HG03432 (cell line): Measurements from ENCODE around the gene ZNF574.
"Not testable (repeated sequence)": the region's sequence is repeated elsewhere in the genome, so short reads cannot be mapped to it uniquely, and the experiment has no call there.

ENCODE experiments used
- ATAC-seq: cut with Tn5 transposase; IDR thresholded peaks from one replicate; pipeline ENCODE4 v1.9.1; 2021; ENCODE audit warnings: mild to moderate bottlenecking, moderate library complexity; ENCODE audit not compliant: unreplicated experiment

ZNF574 gene

GRCh38 chr19:42075616-42076379 lies at the start of gene ZNF574:
TSS of gene ZNF574 (plus strand) at chr19:42076166. CDS start at chr19:42078607, 2,441 bp downstream.
- peak; percentile 85 for ATAC-seq

DNA sequence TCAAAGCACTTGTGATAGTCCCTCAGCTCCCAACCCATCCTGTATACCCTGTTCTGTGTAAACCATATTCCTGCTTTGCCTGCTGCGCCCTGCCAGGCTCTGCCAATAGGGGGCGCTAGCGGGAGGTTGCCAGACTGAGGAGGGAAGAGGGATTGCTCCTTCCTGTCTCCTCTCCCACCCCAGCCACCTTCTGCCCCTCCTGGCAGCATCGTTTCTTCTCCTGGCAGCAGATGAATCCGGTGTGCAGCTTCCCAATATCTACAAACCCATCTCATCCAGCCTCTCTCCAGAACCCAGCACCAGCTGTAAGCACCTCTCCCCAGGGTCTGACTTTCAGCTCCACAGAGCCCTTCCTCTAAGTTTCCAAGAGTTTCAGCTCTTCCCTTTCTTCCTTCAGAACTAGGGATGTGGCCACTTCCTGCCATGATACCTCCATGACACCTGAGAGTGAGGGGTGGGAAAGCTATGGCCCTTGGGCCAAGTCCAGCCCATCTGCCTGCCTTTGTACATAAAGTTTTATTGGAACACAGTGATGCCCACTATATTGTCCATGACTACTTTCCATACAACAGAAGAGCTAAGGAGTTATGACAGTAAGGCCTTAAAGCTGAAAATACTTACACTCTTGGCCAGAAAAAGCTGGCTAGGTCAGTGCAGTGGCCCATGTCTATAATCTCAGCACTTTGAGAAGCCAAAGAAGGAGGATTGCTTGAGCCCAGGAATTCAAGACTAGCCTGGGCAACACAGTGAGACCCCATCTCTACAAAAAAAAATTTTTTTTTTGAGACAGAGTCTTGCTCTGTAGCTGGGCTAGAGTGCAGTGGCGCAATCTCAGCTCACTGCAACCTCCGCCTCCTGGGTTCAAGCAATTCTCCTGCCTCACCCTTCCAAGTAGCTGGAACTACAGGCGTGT lies 47.4 kb upstream of the ZNF574 start:
- no peak for ATAC-seq

DNA sequence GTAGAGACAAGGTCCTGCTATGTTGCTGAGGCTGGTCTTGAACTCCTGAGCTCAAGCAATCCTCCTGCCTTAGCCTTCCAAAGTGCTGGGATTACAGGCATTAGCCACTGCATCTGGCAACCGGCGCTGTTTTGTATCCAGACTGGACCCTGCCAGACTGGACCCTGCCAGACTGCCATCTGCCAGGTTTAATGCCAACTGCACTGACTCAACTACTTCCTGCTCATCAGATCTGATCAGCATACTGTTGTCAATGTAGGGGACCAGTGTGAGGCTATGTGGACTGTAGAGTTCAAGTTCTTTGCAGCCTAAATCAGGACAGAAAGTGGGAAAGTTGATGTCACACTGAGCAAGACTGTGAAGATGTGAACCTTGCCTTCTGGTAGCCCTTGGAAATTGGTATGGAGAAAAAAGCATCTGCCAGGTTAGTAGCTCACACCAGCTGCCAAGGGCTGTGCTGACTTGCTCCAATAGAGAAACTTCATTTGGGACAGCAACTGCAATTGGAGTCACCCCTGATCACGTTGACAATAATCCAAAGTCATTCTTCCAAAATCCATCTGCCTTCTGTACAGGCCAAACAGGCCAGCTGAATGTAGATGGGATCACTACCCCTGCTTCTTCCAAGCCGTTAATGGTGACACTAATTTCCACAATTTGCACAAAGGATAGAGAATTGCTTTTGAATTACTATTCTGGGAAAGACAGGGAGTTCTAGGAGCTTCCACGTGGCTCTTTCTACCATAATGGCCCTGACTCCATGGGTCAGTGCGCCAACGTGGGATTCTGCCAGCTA lies 45.1 kb upstream of the ZNF574 start:
- ATAC-seq = no peak

GRCh38 chr19:42032431-42032830 lies 43.5 kb upstream of the ZNF574 start:
- ATAC-seq = no peak

- ATAC-seq = no peak
These were observed 42.6 kb upstream of the ZNF574 start for GRCh38 chr19:42033413-42033812.

GRCh38 chr19:42034640-42035391 lies 41.1 kb upstream of the ZNF574 start:
- not testable (repeated sequence) for ATAC-seq

DNA sequence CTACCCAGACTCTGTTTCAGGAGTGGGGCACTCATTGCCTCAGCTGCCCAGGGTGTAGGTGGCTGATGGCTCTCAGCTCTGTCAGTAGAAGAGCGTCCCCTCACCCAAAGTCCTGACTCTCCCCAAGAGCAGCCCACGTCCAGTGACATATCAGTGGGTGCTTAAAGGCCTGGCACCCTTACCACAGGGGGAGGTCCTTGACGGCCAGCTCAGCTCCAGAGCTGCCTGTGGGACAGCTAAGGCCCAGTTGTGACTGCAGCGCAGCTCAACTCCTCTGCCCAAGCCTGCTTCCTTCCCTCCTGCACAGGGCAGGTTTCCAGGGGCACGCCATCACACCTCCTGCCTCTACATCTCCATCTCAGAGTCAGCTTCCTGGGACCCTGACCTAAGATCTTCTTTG lies 38.3 kb upstream of the ZNF574 start:
- no peak for ATAC-seq

DNA sequence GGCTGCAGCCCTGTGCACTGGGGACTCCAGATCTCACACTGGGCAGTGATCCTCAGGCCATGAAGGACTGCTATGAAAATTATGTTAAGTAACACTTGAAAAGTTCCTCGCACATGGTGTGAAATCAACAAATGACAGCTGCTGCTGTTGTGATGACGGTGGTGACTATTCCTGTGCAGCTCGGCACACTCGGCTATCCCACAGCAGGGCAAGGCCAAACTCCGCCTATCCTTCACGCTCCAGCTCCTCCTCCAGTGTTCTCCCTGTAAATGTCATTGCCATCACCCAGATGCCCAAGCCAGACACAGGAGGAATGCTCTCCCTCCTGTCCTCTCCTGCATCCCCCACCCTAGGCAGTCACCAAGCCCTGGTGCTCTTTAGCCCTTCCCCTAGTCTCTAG lies 37.3 kb upstream of the ZNF574 start:
- ATAC-seq = no peak

- ATAC-seq = no peak
These were observed 35.9 kb upstream of the ZNF574 start for GRCh38 chr19:42040031-42040430.

DNA sequence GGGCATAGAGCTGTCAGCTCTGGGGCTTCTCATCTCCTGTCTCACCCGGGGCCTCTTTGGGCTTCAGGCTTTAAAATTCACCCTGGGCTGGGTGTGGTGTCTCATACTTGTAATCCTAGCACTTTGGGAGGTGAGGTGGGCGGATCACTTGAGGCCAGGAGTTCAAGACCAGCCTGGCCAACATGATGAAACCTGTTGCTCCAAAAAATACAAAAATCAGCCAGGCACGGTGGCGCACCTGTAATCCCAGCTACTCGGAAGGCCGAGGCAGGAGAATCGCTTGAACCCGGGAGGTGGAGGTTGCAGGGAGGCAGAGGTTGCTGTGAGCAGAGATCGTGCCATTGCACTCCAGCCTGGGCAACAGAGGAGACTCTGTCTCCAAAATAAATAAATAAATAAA lies 35.5 kb upstream of the ZNF574 start:
- ATAC-seq = not testable (repeated sequence)

- no peak for ATAC-seq
These were observed 33.4 kb upstream of the ZNF574 start for GRCh38 chr19:42042455-42043170.

GRCh38 chr19:42045575-42045974 lies 30.4 kb upstream of the ZNF574 start:
- ATAC-seq = no peak

DNA sequence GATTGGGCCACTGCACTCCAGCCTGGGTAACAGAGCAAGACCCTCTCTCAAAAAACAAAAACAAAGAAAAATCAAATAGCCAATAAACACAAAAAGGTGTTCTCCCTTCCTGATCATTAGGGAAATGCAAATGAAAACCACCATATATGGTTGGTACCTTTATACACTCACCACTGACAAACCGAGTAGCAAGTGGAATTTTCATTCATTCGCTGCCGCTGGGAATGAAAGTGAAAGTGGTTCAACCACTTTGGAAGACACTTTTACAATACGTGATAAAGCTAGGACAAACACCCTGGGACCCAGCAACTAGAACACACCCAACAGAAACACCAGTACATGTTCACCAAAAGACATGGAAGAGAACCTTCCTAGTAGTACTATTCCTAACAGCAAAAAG lies 27.0 kb upstream of the ZNF574 start:
- ATAC-seq = no peak

GRCh38 chr19:42051166-42052115 lies 24.5 kb upstream of the ZNF574 start:
- no peak for ATAC-seq

DNA sequence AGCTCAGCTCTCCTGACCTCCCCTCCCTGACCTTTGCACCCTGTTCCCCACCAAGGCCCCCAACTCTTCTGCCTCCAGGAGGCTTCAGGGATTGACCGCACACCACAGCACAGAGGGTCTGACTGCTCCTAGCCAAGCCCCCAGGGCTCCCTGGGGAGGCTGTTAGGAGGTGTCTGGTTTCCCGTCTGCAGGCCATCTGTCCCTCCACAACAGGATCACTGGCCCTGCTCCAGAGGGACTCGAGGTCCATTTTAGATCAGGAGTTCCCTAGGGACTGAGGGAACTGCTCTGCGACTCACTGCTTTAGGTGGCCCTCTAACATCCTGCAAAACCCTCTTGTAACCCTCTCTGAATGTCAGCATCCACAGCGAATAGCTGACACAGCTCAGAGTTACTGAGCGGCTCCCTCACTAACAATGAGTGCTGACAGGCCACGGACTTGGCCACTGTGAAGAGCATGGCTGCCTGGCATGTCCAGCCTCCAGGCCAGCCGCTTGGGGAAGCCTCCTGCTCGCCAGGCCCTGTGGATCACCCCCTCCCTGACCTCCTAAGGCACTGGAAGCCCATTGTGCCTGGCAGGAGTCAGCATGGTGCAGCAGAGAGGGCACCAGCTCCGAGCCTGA lies 23.6 kb upstream of the ZNF574 start:
- ATAC-seq = no peak

DNA sequence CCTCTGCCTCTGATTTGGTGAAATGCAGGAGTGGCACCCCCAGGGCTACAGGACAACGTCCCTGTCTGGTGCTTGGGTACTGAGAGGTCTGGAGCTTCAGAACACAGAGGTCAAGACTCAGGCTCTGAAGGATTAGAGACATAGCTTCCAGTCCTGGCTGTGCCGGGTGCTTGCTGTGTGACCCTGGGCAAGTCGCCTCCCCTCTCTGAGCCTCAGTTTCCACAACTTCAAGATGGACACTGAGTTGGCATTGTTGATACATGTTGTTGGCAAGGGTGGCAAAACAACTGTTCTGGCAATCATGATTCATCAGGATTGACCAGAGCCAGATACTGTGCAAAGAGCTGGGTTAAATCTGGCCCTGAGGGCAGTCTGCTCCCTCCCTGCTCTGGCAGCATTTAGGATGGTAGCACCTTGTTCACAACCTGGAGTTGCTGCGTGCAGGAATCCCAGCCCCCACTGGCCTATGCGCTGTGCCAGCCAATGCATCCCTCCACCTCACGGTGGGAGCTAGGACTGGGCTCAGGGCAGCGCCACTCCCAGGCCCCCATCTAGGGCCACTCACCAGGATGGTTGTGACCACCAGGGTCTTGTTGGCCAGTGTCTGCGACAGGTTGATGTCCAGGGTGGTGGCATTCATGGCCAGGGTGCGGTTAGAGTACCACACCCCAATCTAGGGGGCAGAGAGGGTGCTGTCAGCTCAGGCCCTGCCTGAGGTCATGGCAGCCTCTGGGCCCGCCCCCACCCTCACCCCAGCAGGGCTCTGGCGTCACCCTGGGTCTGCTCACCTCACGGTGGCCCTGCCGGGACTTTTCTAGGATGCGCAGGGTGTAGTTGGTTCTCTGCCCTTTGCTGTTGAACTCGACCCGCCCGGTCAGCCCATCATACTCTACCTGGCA lies 22.7 kb upstream of the ZNF574 start:
- ATAC-seq = no peak

- no peak for ATAC-seq
These were observed 21.8 kb upstream of the ZNF574 start for GRCh38 chr19:42054205-42054604.
